ENCODE data around the gene ROBO4.

The ROBO4 gene

DNA sequence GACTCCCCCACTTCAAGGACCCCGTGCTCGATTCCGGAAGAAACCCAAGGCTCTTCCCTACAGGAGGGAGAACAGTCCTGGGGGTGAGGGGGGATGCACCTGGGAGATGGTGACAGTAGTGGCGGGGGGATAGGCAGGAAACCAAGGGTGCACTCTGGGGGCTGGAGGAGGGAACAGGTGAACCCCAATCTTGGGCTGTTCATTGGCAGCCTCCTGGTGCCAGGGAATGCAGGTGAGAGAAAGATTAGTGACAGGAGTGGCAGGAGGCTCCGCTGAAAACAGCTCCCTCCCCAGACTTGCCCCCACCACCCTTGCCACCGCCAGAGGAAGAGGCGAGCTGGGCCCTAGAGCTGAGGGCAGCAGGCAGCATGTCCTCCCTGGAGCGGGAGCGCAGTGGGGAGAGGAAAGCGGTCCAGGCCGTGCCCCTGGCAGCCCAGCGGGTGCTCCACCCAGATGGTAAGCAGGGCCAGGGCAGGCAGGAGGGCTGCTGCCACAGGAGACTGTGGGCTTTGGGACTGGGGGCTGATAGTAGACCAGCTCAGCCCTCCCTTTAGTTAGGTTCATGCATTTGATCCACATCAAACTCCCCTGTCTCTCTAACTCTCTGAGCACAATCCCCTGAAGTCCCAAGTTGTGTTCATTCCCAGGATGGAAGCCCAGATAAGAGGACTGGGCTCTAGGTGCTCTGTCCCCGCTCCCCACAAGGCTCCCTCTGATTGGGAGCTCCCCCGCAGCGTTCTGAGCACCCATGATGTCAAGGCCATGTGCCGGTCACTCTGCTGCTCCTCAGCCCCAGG is 18.0 kb downstream of the ROBO4 start:
- no peak overlapping the region for H3K4me3 ChIP-seq (ENCODE audit: insufficient read depth in 1 of 2, low read depth in 1 of 2, low read length in 2 of 2)
- no peaks in the 10 kb centered on the region for H3K9me3 ChIP-seq (ENCODE audit: control insufficient read depth, low read length)
- H2AFZ ChIP-seq (ENCODE audit: low read depth, low read length), result no peak overlapping the region
- no peak overlapping the region for H4K8ac ChIP-seq (ENCODE audit: low read length)
- WGBS, result 94% methylated on average over 13 of the region's 16 CpGs
- peaks cover 9% of the 10 kb centered on the region for H3K79me1 ChIP-seq (replicated peaks; ENCODE audit: low read length, poor library complexity, severe bottlenecking)
- H3K27ac ChIP-seq (ENCODE audit: low read length, poor library complexity, severe bottlenecking), result no peak overlapping the region
- no peak overlapping the region for H2BK120ac ChIP-seq (ENCODE audit: low read depth, low read length)
- H3K14ac ChIP-seq (ENCODE audit: low read length in 2 of 2), result no peak overlapping the region
- H3K4ac ChIP-seq (ENCODE audit: low read depth in 1 of 2, low read length in 2 of 2), result no peak overlapping the region
- no peak overlapping the region for H3K18ac ChIP-seq (ENCODE audit: low read depth in 1 of 2, low read length in 2 of 2)
- no peak overlapping the region for H2AK5ac ChIP-seq (ENCODE audit: low read length, severe bottlenecking)
- H3K4me1 ChIP-seq (ENCODE audit: control insufficient read depth, insufficient read depth, low read depth, low read length), result peaks cover 19% of the 10 kb centered on the region
- H2BK5ac ChIP-seq (ENCODE audit: low read depth, low read length, poor library complexity, severe bottlenecking), result no peak overlapping the region
- H3K9ac ChIP-seq (ENCODE audit: low read length), result no peak overlapping the region
- peaks cover 3 to 4% of the 10 kb centered on the region in 2 experiments for H3K36me3 ChIP-seq (ENCODE audit: control insufficient read depth in 1 of 2, insufficient read depth in 2 of 2, low read depth in 1 of 2, low read length in 2 of 2)
- peaks cover 5% of the 10 kb centered on the region in 2 experiments for H3K27me3 ChIP-seq (ENCODE audit: control insufficient read depth in 1 of 2, insufficient read depth in 1 of 2, low read length in 2 of 2)
- no peak overlapping the region for H3K4me2 ChIP-seq (ENCODE audit: low read length, poor library complexity, severe bottlenecking)
- no peak for DNase-seq
- H4K91ac ChIP-seq (ENCODE audit: low read length), result no peak overlapping the region
- no peak overlapping the region for H2BK12ac ChIP-seq (ENCODE audit: low read length in 2 of 2)
- H2BK15ac ChIP-seq (ENCODE audit: low read depth, poor library complexity, severe bottlenecking), result no peak overlapping the region
- no peak overlapping the region for H3K23ac ChIP-seq (ENCODE audit: low read length in 2 of 2)

DNA sequence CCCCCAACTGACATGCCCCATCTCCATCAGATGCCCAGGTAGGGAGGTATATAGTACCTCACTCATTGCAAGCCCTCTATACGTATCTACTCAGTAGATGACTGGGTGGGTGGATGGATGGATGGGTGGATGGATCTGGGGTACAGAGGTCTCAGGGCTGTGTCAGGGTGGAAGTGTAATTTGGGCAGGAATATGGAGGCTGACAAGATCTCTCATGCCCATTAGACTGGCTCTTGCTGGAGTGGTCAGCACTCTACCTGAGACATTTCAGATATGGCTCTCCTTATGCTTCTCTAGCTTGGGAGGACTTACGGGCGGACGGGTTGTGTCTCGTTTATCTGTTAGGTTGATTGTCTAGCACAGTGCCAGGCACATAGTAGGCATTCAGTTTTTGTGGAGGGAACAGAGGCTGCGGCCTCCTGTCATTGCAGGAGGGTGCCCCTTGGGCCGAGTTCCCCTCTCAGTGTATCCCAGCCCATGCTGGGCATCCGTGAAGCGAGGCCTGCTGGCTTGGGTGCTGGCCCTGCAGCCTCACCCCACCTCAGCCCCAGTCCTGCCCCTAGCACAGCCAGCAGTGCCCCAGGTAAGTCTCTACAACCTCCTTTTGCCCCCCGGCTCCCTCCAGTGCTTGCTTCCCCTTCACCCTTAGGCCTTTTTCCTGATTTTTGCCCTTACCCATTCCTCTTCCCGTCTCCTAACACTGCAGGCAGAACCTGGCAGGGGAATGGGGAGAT is 18.7 kb downstream of the ROBO4 start:
- no peak overlapping the region for H3K27ac ChIP-seq (ENCODE audit: low read length, poor library complexity, severe bottlenecking)
- H3K36me3 ChIP-seq (ENCODE audit: control insufficient read depth in 1 of 2, insufficient read depth in 2 of 2, low read depth in 1 of 2, low read length in 2 of 2), result peaks cover 0 to 3% of the 10 kb centered on the region in 2 experiments
- 97% methylated on average over 11 of the region's 11 CpGs for WGBS
- H3K14ac ChIP-seq (ENCODE audit: low read length in 2 of 2), result no peak overlapping the region
- H3K4me1 ChIP-seq (ENCODE audit: control insufficient read depth, insufficient read depth, low read depth, low read length), result peaks cover 19% of the 10 kb centered on the region
- H3K23ac ChIP-seq (ENCODE audit: low read length in 2 of 2), result no peak overlapping the region
- H3K9me3 ChIP-seq (ENCODE audit: control insufficient read depth, low read length), result no peaks in the 10 kb centered on the region
- no peak overlapping the region for H2BK5ac ChIP-seq (ENCODE audit: low read depth, low read length, poor library complexity, severe bottlenecking)
- H2BK15ac ChIP-seq (ENCODE audit: low read depth, poor library complexity, severe bottlenecking), result no peak overlapping the region
- peaks cover 12% of the 10 kb centered on the region in 2 experiments for H3K27me3 ChIP-seq (ENCODE audit: control insufficient read depth in 1 of 2, insufficient read depth in 1 of 2, low read length in 2 of 2)
- H2BK12ac ChIP-seq (ENCODE audit: low read length in 2 of 2), result no peak overlapping the region
- H3K18ac ChIP-seq (ENCODE audit: low read depth in 1 of 2, low read length in 2 of 2), result no peak overlapping the region
- DNase-seq, result no peak
- H3K4me3 ChIP-seq (ENCODE audit: insufficient read depth in 1 of 2, low read depth in 1 of 2, low read length in 2 of 2), result no peak overlapping the region
- no peak overlapping the region for H2AK5ac ChIP-seq (ENCODE audit: low read length, severe bottlenecking)
- H3K4me2 ChIP-seq (ENCODE audit: low read length, poor library complexity, severe bottlenecking), result no peak overlapping the region
- H2AFZ ChIP-seq (ENCODE audit: low read depth, low read length), result no peak overlapping the region
- no peak overlapping the region for H3K4ac ChIP-seq (ENCODE audit: low read depth in 1 of 2, low read length in 2 of 2)
- H3K9ac ChIP-seq (ENCODE audit: low read length), result no peak overlapping the region
- peak overlapping the region; percentile 11 for H4K91ac ChIP-seq (ENCODE audit: low read length)
- H3K79me1 ChIP-seq (replicated peaks; ENCODE audit: low read length, poor library complexity, severe bottlenecking), result peaks cover 9% of the 10 kb centered on the region
- H2BK120ac ChIP-seq (ENCODE audit: low read depth, low read length), result no peak overlapping the region
- no peak overlapping the region for H4K8ac ChIP-seq (ENCODE audit: low read length)

DNA sequence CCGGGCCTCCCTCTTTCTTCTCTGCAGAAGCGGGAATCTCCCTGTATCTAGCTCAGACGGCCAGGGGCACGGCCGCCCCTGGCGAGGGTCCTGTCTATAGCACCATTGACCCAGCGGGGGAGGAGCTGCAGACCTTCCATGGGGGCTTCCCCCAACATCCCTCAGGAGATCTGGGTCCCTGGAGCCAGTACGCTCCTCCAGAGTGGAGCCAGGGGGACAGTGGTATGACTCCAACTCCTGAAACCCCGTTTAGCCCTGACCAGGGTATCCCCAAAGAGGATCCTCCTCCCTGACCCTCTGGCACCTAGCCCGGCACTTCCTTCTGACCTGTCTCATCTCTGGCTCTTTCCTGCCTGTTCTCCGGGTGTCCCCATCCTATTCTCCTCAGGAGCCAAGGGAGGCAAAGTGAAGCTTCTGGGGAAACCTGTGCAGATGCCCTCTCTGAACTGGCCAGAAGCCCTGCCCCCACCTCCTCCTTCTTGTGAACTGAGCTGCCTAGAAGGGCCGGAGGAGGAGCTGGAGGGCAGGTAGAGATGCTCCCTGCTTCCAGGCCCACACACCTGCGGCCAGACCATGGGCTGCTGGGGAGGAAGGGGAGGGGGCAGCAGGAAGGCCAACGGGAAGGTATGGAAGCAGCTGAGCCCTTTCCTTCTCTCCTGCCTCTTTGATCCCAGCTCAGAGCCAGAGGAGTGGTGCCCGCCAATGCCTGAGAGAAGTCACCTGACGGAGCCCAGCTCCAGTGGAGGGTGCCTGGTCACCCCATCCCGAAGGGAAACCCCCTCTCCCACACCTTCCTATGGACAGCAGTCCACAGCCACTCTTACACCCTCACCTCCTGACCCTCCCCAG is 19.5 kb downstream of the ROBO4 start:
- H3K9ac ChIP-seq (ENCODE audit: low read length), result no peak overlapping the region
- H3K27me3 ChIP-seq (ENCODE audit: control insufficient read depth in 1 of 2, insufficient read depth in 1 of 2, low read length in 2 of 2), result peaks cover 20% of the 10 kb centered on the region in 2 experiments
- H3K36me3 ChIP-seq (ENCODE audit: control insufficient read depth in 1 of 2, insufficient read depth in 2 of 2, low read depth in 1 of 2, low read length in 2 of 2), result peaks cover 0 to 3% of the 10 kb centered on the region in 2 experiments
- DNase-seq, result no peak
- peaks cover 9% of the 10 kb centered on the region for H3K79me1 ChIP-seq (replicated peaks; ENCODE audit: low read length, poor library complexity, severe bottlenecking)
- no peaks in the 10 kb centered on the region for H3K9me3 ChIP-seq (ENCODE audit: control insufficient read depth, low read length)
- no peak overlapping the region for H3K23ac ChIP-seq (ENCODE audit: low read length in 2 of 2)
- H2BK5ac ChIP-seq (ENCODE audit: low read depth, low read length, poor library complexity, severe bottlenecking), result no peak overlapping the region
- H2AK5ac ChIP-seq (ENCODE audit: low read length, severe bottlenecking), result no peak overlapping the region
- no peak overlapping the region for H3K4ac ChIP-seq (ENCODE audit: low read depth in 1 of 2, low read length in 2 of 2)
- peak overlapping the region; percentile 11 for H4K91ac ChIP-seq (ENCODE audit: low read length)
- peak overlapping the region; percentile 20 for H4K8ac ChIP-seq (ENCODE audit: low read length)
- no peak overlapping the region for H2BK120ac ChIP-seq (ENCODE audit: low read depth, low read length)
- peaks cover 19% of the 10 kb centered on the region for H3K4me1 ChIP-seq (ENCODE audit: control insufficient read depth, insufficient read depth, low read depth, low read length)
- no peak overlapping the region for H3K14ac ChIP-seq (ENCODE audit: low read length in 2 of 2)
- 85% methylated on average over 15 of the region's 17 CpGs for WGBS
- H3K18ac ChIP-seq (ENCODE audit: low read depth in 1 of 2, low read length in 2 of 2), result no peak overlapping the region
- no peak overlapping the region for H2AFZ ChIP-seq (ENCODE audit: low read depth, low read length)
- no peak overlapping the region for H3K4me2 ChIP-seq (ENCODE audit: low read length, poor library complexity, severe bottlenecking)
- no peak overlapping the region for H2BK15ac ChIP-seq (ENCODE audit: low read depth, poor library complexity, severe bottlenecking)
- no peak overlapping the region for H2BK12ac ChIP-seq (ENCODE audit: low read length in 2 of 2)
- H3K27ac ChIP-seq (ENCODE audit: low read length, poor library complexity, severe bottlenecking), result no peak overlapping the region
- H3K4me3 ChIP-seq (ENCODE audit: insufficient read depth in 1 of 2, low read depth in 1 of 2, low read length in 2 of 2), result peak overlapping the region in 1 of 2 experiments; percentile 84

DNA sequence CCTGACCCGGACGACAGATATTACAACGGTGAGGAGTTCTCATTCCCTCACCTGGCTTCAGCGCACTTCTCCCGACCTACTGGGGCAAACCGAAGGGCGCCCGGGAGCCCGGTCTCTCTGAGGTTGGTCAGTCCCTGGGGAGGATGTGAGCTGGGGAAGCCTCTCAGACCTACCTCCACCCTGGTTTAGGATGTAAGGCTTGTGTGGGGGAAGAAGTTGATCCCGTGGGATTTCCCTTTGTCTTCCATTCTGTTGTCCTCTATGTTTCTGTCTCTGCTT is 20.1 kb downstream of the ROBO4 start:
- WGBS, result 73% methylated on average over 10 of the region's 10 CpGs
- H3K4me3 ChIP-seq (ENCODE audit: insufficient read depth in 1 of 2, low read depth in 1 of 2, low read length in 2 of 2), result peak overlapping the region in 1 of 2 experiments; percentile 84
- H3K4ac ChIP-seq (ENCODE audit: low read depth in 1 of 2, low read length in 2 of 2), result no peak overlapping the region
- no peak overlapping the region for H2AFZ ChIP-seq (ENCODE audit: low read depth, low read length)
- no peak overlapping the region for H2BK5ac ChIP-seq (ENCODE audit: low read depth, low read length, poor library complexity, severe bottlenecking)
- H2BK15ac ChIP-seq (ENCODE audit: low read depth, poor library complexity, severe bottlenecking), result no peak overlapping the region
- no peak overlapping the region for H3K14ac ChIP-seq (ENCODE audit: low read length in 2 of 2)
- peaks cover 0 to 3% of the 10 kb centered on the region in 2 experiments for H3K36me3 ChIP-seq (ENCODE audit: control insufficient read depth in 1 of 2, insufficient read depth in 2 of 2, low read depth in 1 of 2, low read length in 2 of 2)
- H3K18ac ChIP-seq (ENCODE audit: low read depth in 1 of 2, low read length in 2 of 2), result peak overlapping the region in 1 of 2 experiments; percentile 13
- peak overlapping the region; percentile 97 for H3K9ac ChIP-seq (ENCODE audit: low read length)
- no peak overlapping the region for H2BK120ac ChIP-seq (ENCODE audit: low read depth, low read length)
- H3K4me1 ChIP-seq (ENCODE audit: control insufficient read depth, insufficient read depth, low read depth, low read length), result peaks cover 16% of the 10 kb centered on the region
- H3K4me2 ChIP-seq (ENCODE audit: low read length, poor library complexity, severe bottlenecking), result no peak overlapping the region
- no peaks in the 10 kb centered on the region for H3K9me3 ChIP-seq (ENCODE audit: control insufficient read depth, low read length)
- no peak for DNase-seq
- no peak overlapping the region for H4K8ac ChIP-seq (ENCODE audit: low read length)
- no peak overlapping the region for H4K91ac ChIP-seq (ENCODE audit: low read length)
- no peak overlapping the region for H3K27ac ChIP-seq (ENCODE audit: low read length, poor library complexity, severe bottlenecking)
- H2BK12ac ChIP-seq (ENCODE audit: low read length in 2 of 2), result no peak overlapping the region
- no peak overlapping the region for H2AK5ac ChIP-seq (ENCODE audit: low read length, severe bottlenecking)
- H3K79me1 ChIP-seq (replicated peaks; ENCODE audit: low read length, poor library complexity, severe bottlenecking), result peaks cover 9% of the 10 kb centered on the region
- no peak overlapping the region for H3K23ac ChIP-seq (ENCODE audit: low read length in 2 of 2)
- peaks cover 26% of the 10 kb centered on the region in 2 experiments for H3K27me3 ChIP-seq (ENCODE audit: control insufficient read depth in 1 of 2, insufficient read depth in 1 of 2, low read length in 2 of 2)
